GM23248 (cell line): Measurements from ENCODE around the gene NKIRAS1.

Experiments
- EZH2 ChIP-seq: fragments of 200-600 bp; sonication (generic); IDR thresholded peaks from 2 replicates; pipeline ENCODE4 v1.6.1; 2018; ENCODE audit warnings: antibody characterized with exemption, mild to moderate bottlenecking; ENCODE audit not compliant: insufficient read depth, poor library complexity, severe bottlenecking
- EZH2phosphoT487 ChIP-seq: fragments of 200-600 bp; sonication (generic); IDR thresholded peaks from 2 replicates; pipeline ENCODE4 v1.6.1; 2018; ENCODE audit warnings: antibody characterized with exemption, moderate library complexity, mild to moderate bottlenecking, low read depth; ENCODE audit not compliant: insufficient read depth

GRCh38 chr3:23944007-23944783 is 27.4 kb upstream of the NKIRAS1 start:
- TF ChIP-seq EZH2phosphoT487 (no peak), EZH2 (no peak)
